Upper lobe of left lung (tissue), 6 donors: ENCODE results near the gene LAMA3. TPM values are rescaled to one million over a fixed set of nuclear protein-coding genes. Genes with fewer than 3 reads are reported as not detected.

ENCODE experiments used
- ATAC-seq, 2 donors: fragments of 200-7000 bp; cut with Tn5 transposase; one replicate each; pipeline ENCODE4 v1.9.1; 2022; ENCODE audit warnings: mild to moderate bottlenecking in 2 of 2, moderate library complexity in 2 of 2; ENCODE audit not compliant: low FRiP score in 2 of 2
- DNase-seq, 2 donors: peaks; one replicate each; pipeline ENCODE4 v3.0.0-alpha.2; 2019 to 2020
- H3K27ac ChIP-seq, 4 donors: fragments of 200-600 bp; sonication (generic); one replicate each; pipeline ENCODE4 v1.5.1; 2016 to 2019
- H3K27me3 ChIP-seq, 4 donors: fragments of 200-600 bp; sonication (generic); one replicate each; pipeline ENCODE4 v1.5.1; 2017 to 2019
- H3K36me3 ChIP-seq, 4 donors: fragments of 200-600 bp; sonication (generic); one replicate each; pipeline ENCODE4 v1.5.1; 2016 to 2019
- H3K4me1 ChIP-seq, 4 donors: fragments of 200-600 bp; sonication (generic); one replicate each; pipeline ENCODE4 v1.5.1; 2018 to 2019
- H3K4me3 ChIP-seq, 4 donors: fragments of 200-600 bp; sonication (generic); one replicate each; pipeline ENCODE4 v1.5.1; 2017 to 2019; ENCODE audit warnings: mild to moderate bottlenecking in 2 of 4, moderate library complexity in 1 of 4
- H3K9me3 ChIP-seq, 4 donors: fragments of 200-600 bp; sonication (generic); one replicate each; pipeline ENCODE4 v1.5.1; 2018 to 2019
- EP300 ChIP-seq, 4 donors: sonication (generic); formaldehyde crosslinking; IDR thresholded peaks; one replicate each; pipeline ENCODE4 v1.5.1; 2017; ENCODE audit warnings: antibody characterized with exemption in 4 of 4, control low read depth in 2 of 4
- POLR2A ChIP-seq, 4 donors: fragments of 450-650 bp; IDR thresholded peaks; one replicate each; pipeline ENCODE4 v1.5.1; 2016 to 2017; ENCODE audit warnings: antibody characterized with exemption in 4 of 4, mild to moderate bottlenecking in 2 of 4
- POLR2AphosphoS5 ChIP-seq, 2 donors: sonication (generic); formaldehyde crosslinking; IDR thresholded peaks; one replicate each; pipeline ENCODE4 v1.5.1; 2017; ENCODE audit warnings: antibody characterized with exemption in 2 of 2
- WGBS, 2 donors: methylation state at CpG; one replicate each; pipeline ENCODE4 v1.1.5; 2017 to 2018; 5-methylcytosine and 5-hydroxymethylcytosine counted together
- total RNA-seq, 6 donors: library from RNA; depleted of rRNA in 4 of 6; stranded (reverse); fragments of >200 nt in 4 of 6; gene quantifications; one replicate each; pipeline versions ENCODE4 v1.1.0 to v1.2.1, GENCODE V29; 2016 to 2021
- TF ChIP-seq, protein P1 (sequence below), 6 experiments: fragments of 450-650 bp in 4 of 6; fragments of 200-600 bp in 2 of 6; sonication (generic) in 2 of 6; IDR thresholded peaks; one replicate each; pipeline ENCODE4 v1.5.1; 2016 to 2019; ENCODE audit warnings: antibody characterized with exemption in 6 of 6
- donor health status: DM: no; HTN: no; CAD: no; lungs with moderate emphysema.
- donor health status: DM: no; HTN: yes; CAD: no; lungs with severe emphysema.

Gene LAMA3
- total RNA-seq, 6 donors from 2014 or later, result 88.2 to 202 (median 141) TPM

DNA sequence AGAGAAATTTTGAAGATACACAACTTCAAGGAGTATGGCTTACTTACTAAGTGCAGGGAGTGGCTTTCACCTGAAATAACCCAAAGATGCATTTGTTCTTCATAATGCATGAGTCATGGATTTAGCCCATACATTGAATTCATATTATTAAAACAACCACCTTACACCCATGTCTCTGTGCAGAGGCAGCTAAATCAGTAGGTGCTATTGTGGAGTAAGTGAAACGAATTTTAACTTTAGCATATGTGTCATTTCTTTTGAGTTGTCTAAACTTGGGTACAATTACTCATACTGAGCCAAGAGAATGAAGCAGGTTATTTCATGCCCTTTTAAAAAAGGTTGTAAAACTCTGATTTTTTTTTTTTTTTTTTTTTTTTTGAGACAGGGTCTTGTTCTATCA is 15.5 kb upstream of the LAMA3 start:
- Histone ChIP-seq H3K27me3 (no peaks in the 10 kb centered on the region), H3K27ac (no peak overlapping the region), H3K4me1 (peaks cover 0 to 7% (median 0%) of the 10 kb centered on the region in 4 donors), H3K4me3 (no peak overlapping the region), H3K9me3 (no peaks in the 10 kb centered on the region), H3K36me3 (no peaks in the 10 kb centered on the region)
- ATAC-seq (no peak), DNase-seq (no peak)
- TF ChIP-seq POLR2A (IDR thresholded peaks at IDR 0.05) (no peak), EP300 (IDR thresholded peaks at IDR 0.05) (no peak), POLR2AphosphoS5 (IDR thresholded peaks at IDR 0.05) (no peak)
- TF ChIP-seq, protein P1, sequence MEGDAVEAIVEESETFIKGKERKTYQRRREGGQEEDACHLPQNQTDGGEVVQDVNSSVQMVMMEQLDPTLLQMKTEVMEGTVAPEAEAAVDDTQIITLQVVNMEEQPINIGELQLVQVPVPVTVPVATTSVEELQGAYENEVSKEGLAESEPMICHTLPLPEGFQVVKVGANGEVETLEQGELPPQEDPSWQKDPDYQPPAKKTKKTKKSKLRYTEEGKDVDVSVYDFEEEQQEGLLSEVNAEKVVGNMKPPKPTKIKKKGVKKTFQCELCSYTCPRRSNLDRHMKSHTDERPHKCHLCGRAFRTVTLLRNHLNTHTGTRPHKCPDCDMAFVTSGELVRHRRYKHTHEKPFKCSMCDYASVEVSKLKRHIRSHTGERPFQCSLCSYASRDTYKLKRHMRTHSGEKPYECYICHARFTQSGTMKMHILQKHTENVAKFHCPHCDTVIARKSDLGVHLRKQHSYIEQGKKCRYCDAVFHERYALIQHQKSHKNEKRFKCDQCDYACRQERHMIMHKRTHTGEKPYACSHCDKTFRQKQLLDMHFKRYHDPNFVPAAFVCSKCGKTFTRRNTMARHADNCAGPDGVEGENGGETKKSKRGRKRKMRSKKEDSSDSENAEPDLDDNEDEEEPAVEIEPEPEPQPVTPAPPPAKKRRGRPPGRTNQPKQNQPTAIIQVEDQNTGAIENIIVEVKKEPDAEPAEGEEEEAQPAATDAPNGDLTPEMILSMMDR (IDR thresholded peaks at IDR 0.05), result no peak
- WGBS, 2 donors, result 78 to 81% methylated on average over 1 of the region's 1 CpG

- Histone ChIP-seq H3K9me3 (no peaks in the 10 kb centered on the region), H3K4me3 (no peak overlapping the region), H3K27ac (no peak overlapping the region), H3K36me3 (no peaks in the 10 kb centered on the region), H3K4me1 (no peaks in the 10 kb centered on the region), H3K27me3 (no peaks in the 10 kb centered on the region)
- DNase-seq (no peak), ATAC-seq (no peak)
- TF ChIP-seq POLR2AphosphoS5 (IDR thresholded peaks at IDR 0.05) (no peak), EP300 (IDR thresholded peaks at IDR 0.05) (no peak), POLR2A (IDR thresholded peaks at IDR 0.05) (no peak)
- TF ChIP-seq, protein P1 (IDR thresholded peaks at IDR 0.05), result no peak
Observed at GRCh38 chr18:23675236-23675635, 14.0 kb upstream of the LAMA3 start.

DNA sequence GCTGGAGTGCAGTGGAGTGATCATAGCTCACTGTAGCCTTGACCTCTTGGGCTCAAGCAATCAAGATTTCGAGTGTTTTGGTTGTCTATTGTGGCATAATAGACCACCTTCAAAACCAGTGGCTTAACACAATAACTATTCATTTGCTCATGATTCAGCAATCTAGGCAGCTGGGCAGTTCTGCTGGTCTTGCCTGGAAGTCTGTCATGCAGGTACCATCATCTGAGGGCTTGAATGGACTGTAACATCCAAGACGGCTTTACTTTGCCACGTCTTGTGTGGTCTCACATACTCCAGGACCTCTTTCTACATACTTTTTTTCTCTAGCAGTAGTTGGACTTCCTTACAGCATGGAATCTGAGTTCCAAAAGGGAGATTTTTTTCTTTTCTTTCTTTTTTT is 13.4 kb upstream of the LAMA3 start:
- no peaks in the 10 kb centered on the region for H3K27me3 ChIP-seq
- DNase-seq (no peak), ATAC-seq (no peak)
- no peak for TF ChIP-seq EP300 (IDR thresholded peaks at IDR 0.05)
- no peak for TF ChIP-seq POLR2AphosphoS5 (IDR thresholded peaks at IDR 0.05)
- TF ChIP-seq, protein P1 (IDR thresholded peaks at IDR 0.05), result no peak
- TF ChIP-seq POLR2A (IDR thresholded peaks at IDR 0.05), result no peak
- H3K4me3 ChIP-seq, result no peak overlapping the region
- 87 to 90% methylated on average over 3 of the region's 3 CpGs for WGBS, 2 donors
- no peak overlapping the region for H3K27ac ChIP-seq
- no peaks in the 10 kb centered on the region for H3K9me3 ChIP-seq
- H3K4me1 ChIP-seq, result no peaks in the 10 kb centered on the region
- H3K36me3 ChIP-seq, result no peaks in the 10 kb centered on the region

- DNase-seq, result no peak
- no peak overlapping the region for H3K27ac ChIP-seq
- peaks cover 0 to 7% (median 0%) of the 10 kb centered on the region in 4 donors for H3K4me1 ChIP-seq
- no peaks in the 10 kb centered on the region for H3K36me3 ChIP-seq
- H3K4me3 ChIP-seq, result no peak overlapping the region
- H3K27me3 ChIP-seq, result no peaks in the 10 kb centered on the region
- 80 to 98% methylated on average over 2 of the region's 2 CpGs for WGBS, 2 donors
- no peak for ATAC-seq
- TF ChIP-seq, protein P1 (IDR thresholded peaks at IDR 0.05), result no peak
- TF ChIP-seq POLR2AphosphoS5 (IDR thresholded peaks at IDR 0.05) (no peak), EP300 (IDR thresholded peaks at IDR 0.05) (no peak), POLR2A (IDR thresholded peaks at IDR 0.05) (no peak)
- no peaks in the 10 kb centered on the region for H3K9me3 ChIP-seq
Observed at GRCh38 chr18:23682045-23682444, 7.2 kb upstream of the LAMA3 start.

DNA sequence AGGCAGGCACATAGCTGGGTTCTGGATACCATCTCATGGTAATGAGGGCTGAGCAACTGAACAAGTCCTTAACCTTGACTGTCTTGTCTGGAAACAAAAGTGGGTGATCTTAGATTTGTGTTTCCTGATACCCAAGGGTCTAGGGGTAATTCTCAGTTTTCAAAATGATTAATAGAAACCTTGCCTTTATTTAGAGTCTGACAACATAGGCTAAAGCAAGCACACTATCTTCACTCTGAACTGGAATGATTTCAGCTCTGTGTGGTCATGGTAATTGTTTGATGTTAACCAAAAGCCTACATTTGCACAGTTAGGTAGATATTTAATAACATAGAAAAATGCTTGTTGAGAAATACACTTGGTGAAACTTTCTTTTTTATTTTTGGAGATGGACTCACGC is 6.8 kb upstream of the LAMA3 start:
- Histone ChIP-seq H3K27me3 (no peaks in the 10 kb centered on the region), H3K4me1 (peaks cover 0 to 7% (median 0%) of the 10 kb centered on the region in 4 donors), H3K9me3 (no peaks in the 10 kb centered on the region), H3K4me3 (no peak overlapping the region), H3K36me3 (no peaks in the 10 kb centered on the region), H3K27ac (no peak overlapping the region)
- TF ChIP-seq POLR2A (IDR thresholded peaks at IDR 0.05) (no peak), EP300 (IDR thresholded peaks at IDR 0.05) (no peak), POLR2AphosphoS5 (IDR thresholded peaks at IDR 0.05) (no peak)
- TF ChIP-seq, protein P1 (IDR thresholded peaks at IDR 0.05), result no peak
- ATAC-seq (no peak), DNase-seq (no peak)
- 86 to 95% methylated on average over 1 of the region's 1 CpG for WGBS, 2 donors
